ENCODE data around the gene MMP3.

Gene MMP3

GRCh38 chr11:102831489-102832440, 11.6 kb downstream of the MMP3 start:
- no peak for DNase-seq (ENCODE audit: low read depth in 2 of 2)

GRCh38 chr11:102831128-102831488, 12.3 kb downstream of the MMP3 start:
- no peak for DNase-seq (ENCODE audit: low read depth in 2 of 2)

- no peak for DNase-seq (ENCODE audit: low read depth in 2 of 2)
Measured at GRCh38 chr11:102830001-102830727, 13.2 kb downstream of the MMP3 start.

- no peak for DNase-seq (ENCODE audit: low read depth in 2 of 2)
Measured at GRCh38 chr11:102829316-102830000, 14.0 kb downstream of the MMP3 start.

GRCh38 chr11:102824556-102824955, 18.9 kb downstream of the MMP3 start:
- DNase-seq (ENCODE audit: low read depth in 2 of 2): no peak

- no peak for DNase-seq (ENCODE audit: low read depth in 2 of 2)
Measured at GRCh38 chr11:102819491-102819890, 23.9 kb downstream of the MMP3 start.

GRCh38 chr11:102813484-102813883, 29.9 kb downstream of the MMP3 start:
- no peak for DNase-seq (ENCODE audit: low read depth in 2 of 2)

GRCh38 chr11:102812188-102812587, 31.2 kb downstream of the MMP3 start:
- DNase-seq (ENCODE audit: low read depth in 2 of 2): no peak

- DNase-seq (ENCODE audit: low read depth in 2 of 2): no peak
Measured at GRCh38 chr11:102810950-102811660, 32.3 kb downstream of the MMP3 start.

GRCh38 chr11:102809971-102810370, 33.4 kb downstream of the MMP3 start:
- no peak for DNase-seq (ENCODE audit: low read depth in 2 of 2)

- no peak for DNase-seq (ENCODE audit: low read depth in 2 of 2)
Measured at GRCh38 chr11:102807921-102808320, 35.5 kb downstream of the MMP3 start.

- DNase-seq (ENCODE audit: low read depth in 2 of 2): no peak
Measured at GRCh38 chr11:102806296-102806695, 37.1 kb downstream of the MMP3 start.

- no peak for DNase-seq (ENCODE audit: low read depth in 2 of 2)
Measured at GRCh38 chr11:102802341-102802740, 41.1 kb downstream of the MMP3 start.

- no peak for DNase-seq (ENCODE audit: low read depth in 2 of 2)
Measured at GRCh38 chr11:102800767-102801166, 42.6 kb downstream of the MMP3 start.

GRCh38 chr11:102799681-102800340, 43.6 kb downstream of the MMP3 start:
- DNase-seq (ENCODE audit: low read depth in 2 of 2): no peak

GRCh38 chr11:102798012-102798746, 45.2 kb downstream of the MMP3 start, which contains the start of gene MMP1:
Gene MMP1 (minus strand): TSS chr11:102798160. CDS start chr11:102798092, 68 bp downstream.
- no peak for DNase-seq (ENCODE audit: low read depth in 2 of 2)

GRCh38 chr11:102794382-102794781, 49.0 kb downstream of the MMP3 start:
- DNase-seq (ENCODE audit: low read depth in 2 of 2): no peak

GRCh38 chr11:102793677-102794290, 49.6 kb downstream of the MMP3 start:
- DNase-seq (ENCODE audit: low read depth in 2 of 2): no peak

GRCh38 chr11:102792604-102793003, 50.8 kb downstream of the MMP3 start:
- DNase-seq (ENCODE audit: low read depth in 2 of 2): no peak
